ENCODE measurements around the gene NFKBIB.
"Not testable (repeated sequence)": the region's sequence is repeated elsewhere in the genome, so short reads cannot be mapped to it uniquely, and the experiment has no call there.

Gene NFKBIB

DNA sequence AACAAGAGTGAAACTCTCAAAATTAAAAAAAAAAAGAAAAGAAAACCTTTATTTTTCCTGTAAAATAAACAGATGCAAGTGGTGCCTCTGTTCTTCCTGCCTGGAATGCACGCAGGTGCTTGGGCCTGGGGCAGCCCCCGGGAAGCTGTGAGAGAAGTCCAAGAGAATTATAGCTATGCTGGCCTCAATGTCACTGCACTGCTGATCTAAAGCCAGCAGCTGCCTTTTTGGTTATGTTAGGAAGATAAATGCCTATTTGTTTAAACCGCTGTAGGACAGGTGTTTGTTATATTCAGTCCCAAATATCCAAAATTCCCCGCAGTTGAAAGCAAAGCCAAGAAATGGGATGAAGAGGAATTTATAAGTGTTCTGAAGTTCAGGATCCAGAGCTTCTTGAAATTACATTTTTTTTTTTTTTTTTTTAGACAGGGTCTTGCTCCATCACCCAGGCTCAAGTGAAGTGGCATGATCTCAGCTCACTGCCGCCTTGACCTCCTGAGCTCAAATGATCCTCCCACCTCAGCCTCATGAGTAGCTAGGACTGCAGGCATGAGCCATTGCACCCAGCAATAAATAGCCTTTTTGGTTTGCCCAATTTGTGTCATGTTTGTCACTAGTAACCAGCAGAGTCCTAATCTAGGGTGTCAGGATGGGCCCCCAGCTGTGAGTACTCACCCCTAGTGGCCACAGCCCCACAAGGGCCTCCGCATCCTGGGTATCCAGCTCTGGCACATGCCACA lies 23.9 kb upstream of the NFKBIB start:
- DNase-seq (ENCODE audit: low read depth, low spot score), result no peak

DNA sequence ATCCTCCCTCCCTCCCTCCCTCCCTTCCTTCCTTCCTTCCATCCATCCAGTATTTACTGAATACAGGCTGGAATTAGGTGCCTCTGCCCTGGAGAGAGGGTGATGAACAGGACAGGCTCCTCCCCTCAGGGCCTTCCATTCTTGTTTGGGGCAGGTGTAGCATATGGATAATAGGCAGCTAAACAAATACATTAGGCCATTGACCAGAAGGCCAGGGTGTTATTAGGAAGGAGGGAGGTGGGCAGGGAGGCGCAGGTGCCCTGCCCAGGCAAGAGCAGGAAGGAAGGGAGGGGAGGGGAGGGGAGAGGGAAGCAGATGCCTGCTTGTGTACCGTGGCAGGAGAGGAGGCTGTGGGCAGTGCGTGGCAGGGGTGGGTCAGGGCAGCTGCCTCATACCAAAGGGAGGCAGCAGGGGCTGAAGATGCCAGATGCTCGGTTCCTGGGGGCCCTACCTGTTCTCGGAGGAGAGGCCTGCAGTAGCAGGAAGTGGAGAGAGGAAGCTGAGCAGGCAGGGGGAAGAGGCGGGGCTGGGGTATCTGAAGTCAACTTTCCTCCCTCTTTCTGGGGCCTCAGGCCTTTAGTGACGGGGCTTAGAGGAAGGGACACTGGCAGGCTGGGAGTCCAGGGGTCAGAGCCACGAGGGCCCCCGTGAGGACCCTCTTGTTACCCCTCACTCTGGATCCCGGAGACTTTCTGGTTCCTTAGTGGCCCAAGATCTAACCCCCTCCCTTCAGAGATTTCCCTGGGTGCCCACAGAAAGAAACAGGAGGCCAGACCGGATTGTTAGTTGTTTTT lies 21.8 kb upstream of the NFKBIB start, which contains the start of gene RINL:
RINL (minus strand) TSS at position 495 of the 794 bp plus-strand sequence. CDS start 1,533 bp downstream, outside the sequence.
- no peak for DNase-seq (ENCODE audit: low read depth, low spot score)

DNA sequence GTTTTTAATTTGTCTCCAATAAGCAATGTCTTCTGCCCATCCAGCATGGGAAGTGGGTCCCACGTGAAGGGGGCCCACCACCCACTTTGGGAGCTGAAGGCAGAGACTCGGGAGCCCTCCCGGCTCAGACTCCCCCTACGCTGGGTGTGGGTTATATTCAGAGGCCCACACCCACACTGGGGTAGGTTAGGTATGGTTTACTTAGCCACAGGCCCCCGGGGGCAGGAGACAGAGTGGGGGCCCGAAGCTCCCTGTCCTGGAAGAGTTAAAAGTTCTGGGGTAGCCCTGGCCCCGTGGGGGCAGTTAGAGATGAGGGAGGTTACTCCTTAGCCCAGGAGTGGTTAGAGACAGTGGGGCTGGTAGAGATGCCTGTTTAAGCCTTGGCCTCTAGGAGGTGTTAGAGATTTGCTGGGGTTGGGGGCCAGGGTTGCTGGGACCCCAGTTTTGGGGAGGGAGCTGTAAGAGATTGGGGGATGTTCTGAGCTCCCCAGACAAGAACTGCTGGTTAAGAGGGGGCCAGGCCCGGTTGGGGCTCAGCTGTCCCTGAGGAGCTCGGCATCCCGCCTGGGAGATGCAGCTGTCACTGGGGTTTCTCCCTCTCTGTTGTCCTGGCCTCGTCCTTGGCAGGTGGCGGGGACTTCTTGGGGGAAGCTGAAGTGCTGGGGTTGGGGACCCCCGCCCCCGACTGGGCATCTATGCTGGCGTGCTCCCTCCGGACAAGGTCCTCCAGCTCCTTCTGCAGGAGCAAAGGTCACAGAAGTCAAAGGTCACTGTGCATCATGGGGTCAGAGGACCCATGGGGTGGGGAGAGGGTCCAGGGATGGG lies 21.0 kb upstream of the NFKBIB start:
- DNase-seq (ENCODE audit: low read depth, low spot score), result no peak

DNA sequence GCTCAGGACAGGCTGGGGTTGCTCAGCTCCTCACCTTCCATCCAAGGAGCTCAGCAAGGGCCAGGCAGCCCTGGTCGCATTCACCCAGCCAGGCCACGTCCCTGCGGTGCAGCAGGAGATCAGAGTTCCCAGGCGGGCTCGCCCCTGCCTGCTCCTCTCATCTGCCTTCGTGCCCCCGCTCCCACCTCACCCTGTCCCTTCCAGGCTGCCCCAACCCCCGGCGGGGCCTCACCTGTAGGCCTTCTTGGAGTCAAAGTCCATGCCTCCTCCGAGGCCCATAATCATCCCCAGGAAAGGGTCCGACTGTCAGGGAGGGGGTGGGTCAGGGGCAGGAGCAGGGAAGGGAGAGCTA lies 20.4 kb upstream of the NFKBIB start:
- no peak for DNase-seq (ENCODE audit: low read depth, low spot score)

DNA sequence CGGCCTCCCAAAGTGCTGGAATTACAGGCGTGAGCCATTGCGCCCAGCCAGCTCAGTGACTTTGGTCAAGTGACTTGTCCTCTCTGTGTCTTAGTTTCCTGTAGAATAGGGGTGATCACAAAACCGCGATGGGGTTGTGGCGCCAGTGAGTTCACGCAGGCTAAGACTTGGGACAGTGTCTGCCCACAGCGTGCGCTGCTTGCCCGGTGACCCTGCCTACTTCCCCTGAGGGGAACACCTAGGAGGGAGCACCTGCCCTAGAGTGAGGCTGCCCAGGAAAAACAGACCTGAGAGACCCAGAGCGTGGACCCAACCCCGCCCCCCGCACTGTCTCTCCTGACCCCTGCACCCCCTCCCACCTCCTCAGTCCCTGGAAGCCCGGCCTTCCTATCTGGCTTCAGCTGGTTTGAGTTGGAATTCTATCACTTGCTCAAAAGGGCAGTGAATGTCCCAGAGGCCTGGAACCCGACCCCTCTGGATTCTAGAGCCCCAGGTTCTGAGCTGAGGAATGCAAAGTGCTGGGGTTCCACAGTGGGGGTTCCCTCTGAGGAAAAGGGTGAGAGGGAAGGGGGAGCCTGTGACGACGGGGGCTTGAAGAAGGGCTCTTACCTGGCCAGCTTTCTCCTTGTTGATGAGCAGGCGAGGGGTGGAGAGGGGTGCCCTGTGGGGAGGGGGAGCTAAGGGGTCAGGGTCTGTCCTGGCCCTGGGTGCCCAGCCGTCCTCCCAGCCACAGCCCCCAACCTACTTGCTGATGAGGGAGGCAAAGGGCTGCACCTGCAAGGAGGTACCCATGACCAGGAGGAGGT lies 19.5 kb upstream of the NFKBIB start:
- no peak for DNase-seq (ENCODE audit: low read depth, low spot score)

DNA sequence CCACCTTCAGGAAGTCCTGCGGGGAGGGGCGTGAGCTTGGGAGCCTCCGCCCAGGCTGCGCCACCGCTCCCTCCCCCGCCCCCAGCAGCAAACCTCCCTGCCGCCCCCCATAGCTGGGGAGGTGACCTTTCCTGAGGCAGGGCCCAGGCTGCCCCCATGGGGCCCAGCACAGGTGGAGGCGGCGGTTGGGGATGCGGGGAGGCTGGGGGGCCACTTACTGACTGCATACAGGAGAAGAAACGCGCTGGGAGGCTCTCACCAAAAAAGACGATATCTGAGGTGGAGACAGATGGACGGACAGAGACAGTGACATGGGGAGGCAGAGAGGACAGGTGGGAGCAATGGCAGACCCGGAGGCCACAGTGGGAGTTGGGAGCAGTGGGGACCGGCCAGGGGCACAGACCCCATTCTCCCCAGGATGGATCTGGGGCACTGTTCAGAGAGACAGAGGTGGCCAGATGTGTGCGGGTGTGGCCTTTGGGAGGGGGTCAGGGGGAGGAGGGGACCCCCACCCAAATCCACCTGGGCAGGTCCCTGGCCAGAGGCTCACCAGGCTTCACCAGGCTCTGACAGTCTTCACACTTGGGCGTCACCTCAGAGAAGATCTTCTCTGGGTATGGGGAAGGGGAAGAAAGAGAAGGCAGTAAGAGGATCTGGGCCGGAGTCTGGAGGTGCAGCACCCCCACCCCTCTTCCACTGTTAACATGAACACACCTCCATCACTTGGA lies 18.7 kb upstream of the NFKBIB start:
- DNase-seq (ENCODE audit: low read depth, low spot score), result no peak

DNA sequence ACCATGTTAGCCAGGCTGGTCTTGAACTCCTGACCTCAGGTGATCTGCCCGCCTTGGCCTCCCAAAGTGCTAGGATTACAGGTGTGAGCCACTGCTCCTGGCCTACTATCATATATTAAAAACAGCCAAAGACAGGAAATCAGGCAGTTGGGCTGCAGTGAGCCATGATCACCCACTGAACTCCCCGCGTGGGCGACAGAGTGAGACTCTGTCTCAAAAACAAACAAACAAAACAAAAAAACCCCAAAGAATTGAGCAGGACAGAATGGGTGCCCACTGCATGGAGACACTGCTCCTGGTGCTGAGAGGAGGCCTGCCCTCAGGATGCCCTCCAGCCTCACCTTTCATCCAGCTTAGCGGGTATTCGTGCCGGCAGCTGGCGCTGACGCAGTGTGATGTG lies 16.5 kb upstream of the NFKBIB start:
- DNase-seq (ENCODE audit: low read depth, low spot score), result no peak

DNA sequence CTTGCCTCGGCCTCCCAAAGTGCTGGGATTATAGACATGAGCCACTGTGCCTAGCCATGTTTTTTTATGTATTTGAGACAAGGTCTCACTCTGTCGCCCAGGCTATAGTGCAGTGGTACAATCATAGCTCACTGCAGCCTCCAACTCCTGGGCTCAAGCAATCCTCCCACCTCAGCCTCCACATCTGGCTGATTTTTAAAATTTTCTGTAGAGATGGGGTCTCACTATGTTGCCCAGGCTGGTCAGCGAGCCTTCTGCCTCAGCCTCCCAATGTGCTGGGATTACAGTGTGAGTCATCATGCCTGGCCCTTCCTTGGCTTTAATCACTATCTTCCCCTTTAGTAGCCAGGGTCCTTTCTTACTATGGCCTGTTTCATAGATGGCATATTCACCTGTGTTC lies 15.1 kb upstream of the NFKBIB start:
- not testable (repeated sequence) for DNase-seq (ENCODE audit: low read depth, low spot score)

DNA sequence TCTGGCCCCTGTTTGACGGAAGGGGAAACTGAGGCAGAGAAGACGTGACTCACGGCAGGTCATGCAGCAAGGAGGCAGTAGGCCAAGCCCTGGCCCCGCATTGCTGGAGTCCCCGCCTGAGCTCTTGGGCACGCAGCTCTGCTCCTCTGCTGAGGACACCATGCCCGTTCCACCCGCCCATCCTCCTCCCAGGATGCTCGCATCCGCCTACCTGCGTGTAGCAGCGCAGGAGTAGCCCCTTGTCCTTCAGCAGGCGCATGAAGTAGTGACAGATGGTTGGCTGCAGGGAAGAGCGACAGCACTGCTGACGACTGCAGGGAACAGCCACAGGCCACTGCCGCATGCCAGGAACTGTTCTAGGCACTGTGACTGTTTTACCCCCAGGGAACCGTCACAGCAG lies 10.9 kb upstream of the NFKBIB start:
- DNase-seq (ENCODE audit: low read depth, low spot score), result no peak

DNA sequence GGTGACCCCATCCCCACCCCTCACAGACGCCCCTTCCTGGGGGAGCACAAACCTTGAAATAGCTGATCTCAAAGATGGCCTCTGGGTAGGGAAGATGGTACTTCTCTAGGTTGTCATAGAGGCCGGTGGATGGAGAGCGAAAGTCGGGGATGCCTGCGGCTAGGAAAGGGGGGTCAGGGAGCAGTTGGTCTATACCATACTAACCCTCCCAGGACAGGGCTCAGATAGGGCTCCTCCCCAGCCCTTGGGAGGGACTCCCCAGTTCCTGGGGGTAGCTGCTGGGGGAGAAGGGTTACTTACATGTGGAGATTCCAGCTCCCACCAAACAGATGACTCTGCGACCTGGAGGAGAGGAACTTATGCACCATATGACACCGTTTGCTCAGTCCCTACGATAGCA lies 10.0 kb upstream of the NFKBIB start:
- DNase-seq (ENCODE audit: low read depth, low spot score), result no peak

DNA sequence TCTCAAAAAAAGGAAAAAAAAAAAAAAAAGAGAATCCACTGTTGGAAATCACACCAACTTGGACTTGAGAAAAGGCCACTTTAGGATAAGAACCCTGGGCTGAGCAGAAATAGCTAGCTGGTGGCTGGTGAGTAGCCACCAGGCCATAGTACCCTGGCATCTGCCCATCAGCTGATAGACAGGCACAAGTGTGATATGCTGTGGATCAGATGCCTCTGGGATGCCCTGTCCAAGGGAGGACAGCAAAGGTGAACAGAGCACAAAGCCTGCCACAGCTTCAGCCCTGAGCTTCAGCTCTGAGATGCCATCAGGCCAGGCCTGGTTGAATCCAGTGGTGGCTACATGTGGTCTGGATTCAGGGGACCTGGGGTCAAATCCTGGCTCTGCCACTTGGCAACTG lies 9.1 kb upstream of the NFKBIB start:
- DNase-seq (ENCODE audit: low read depth, low spot score), result no peak

DNA sequence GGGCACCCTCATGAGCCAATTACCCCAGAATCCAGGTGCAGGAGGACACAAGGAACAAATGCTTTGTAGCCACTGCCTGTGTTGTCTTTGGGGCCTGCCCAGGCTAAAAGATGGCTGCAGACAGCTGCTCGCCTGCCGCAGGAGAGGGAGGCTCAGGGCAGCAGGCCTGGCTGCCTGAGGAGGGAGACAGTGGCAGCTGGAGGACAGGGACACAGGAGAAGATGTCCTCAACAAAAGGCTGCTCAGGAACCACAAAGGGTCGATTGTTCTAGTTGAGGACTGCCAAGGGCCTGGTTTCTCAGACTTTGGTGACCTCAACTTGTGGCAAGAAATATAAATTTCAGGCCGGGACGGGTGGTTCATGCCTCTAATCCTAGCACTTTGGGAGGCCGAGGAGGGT lies 8.0 kb upstream of the NFKBIB start:
- no peak for DNase-seq (ENCODE audit: low read depth, low spot score)

DNA sequence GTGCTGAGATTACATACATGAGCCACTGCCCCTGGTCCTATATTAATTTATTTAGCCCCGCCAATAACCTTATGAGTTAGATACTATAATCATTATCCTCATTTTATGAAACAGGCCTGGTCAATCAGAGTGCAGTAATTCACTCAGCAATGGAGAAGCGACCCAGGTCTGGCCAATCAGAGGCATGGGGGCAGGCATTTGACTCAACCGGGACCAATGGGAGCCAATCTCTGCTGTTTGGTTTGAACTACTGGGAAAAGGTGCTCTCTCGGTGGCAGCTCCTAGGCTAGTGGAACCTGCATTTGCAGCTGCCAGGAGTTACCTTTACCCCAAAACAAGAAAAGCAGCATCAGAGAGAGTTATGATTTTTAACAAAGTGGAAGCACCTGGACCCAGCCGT lies 6.9 kb upstream of the NFKBIB start:
- no peak for DNase-seq (ENCODE audit: low read depth, low spot score)

DNA sequence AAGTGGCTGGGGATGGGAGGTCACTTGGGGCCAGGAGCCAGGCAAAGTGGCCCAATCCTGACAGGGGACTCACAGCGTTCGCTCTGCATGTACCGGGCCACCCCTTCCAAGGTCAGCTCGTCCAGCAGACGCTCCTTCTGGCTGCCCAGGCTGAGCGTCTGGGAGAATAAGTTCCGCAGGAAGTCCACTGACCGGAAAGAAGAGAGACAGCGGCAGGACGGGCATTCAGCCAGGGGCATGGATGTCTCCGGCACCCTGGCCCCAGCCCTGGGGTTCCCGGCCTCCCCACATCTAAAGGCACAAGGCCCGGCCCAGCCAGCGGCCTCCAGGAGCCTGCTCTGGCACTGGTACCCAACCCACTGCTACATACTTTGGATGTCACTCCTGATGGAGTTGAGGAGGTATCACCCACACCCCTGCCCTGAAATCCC lies 6.4 kb upstream of the NFKBIB start:
- DNase-seq (ENCODE audit: low read depth, low spot score), result no peak

DNA sequence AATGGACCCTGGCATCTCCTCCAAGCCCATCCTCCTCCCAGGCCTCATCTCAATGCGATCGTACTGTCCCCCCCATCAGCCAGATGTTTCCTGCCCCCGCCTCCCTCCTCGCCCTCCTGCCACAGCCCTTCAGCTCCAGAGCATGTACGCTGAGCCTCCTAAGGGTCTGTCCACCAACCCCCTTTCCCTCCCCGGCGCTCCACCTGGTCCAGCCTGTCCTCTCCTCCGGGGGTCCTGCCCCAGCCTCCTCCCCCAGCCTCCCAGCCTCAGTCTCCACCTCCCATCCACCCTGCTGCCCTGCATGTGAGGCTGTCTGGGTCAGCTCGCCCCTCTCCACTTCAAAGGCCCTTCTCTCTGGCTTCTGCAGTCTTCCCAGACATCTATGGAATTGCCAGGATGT lies 4.8 kb upstream of the NFKBIB start:
- DNase-seq (ENCODE audit: low read depth, low spot score), result no peak

DNA sequence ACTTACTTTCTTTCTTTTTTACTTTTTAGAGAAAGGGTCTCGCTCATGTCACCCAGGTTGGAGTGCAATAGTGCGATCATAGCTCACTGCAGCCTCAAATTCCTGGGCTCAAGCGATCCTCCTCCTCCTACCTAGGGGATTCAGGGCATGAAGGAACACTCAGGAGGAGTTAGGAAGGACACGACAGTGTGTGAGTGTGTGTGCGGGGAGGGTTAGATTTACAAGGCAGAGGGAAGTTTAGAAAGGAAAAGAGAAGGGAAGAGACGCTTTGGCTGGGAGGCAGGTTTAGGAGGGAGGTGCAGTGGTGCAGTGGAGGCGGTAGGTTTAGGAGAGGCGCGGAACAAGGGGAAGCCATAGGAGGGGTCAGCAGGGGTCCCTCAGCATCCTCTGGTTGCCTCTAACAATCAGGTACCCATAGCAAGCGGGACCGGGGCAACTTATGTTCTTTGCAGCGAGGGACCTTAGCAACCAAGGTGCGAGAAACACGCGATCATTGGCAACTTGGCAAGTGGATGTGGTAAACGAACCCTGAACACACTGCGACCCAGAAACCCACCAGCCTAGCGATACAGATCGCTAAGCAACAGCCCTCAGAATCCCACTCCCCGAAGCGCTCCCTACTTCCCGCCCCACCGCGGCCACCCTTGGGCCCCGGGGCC lies 852 bp upstream of the NFKBIB start:
- DNase-seq (ENCODE audit: low read depth, low spot score), result no peak

DNA sequence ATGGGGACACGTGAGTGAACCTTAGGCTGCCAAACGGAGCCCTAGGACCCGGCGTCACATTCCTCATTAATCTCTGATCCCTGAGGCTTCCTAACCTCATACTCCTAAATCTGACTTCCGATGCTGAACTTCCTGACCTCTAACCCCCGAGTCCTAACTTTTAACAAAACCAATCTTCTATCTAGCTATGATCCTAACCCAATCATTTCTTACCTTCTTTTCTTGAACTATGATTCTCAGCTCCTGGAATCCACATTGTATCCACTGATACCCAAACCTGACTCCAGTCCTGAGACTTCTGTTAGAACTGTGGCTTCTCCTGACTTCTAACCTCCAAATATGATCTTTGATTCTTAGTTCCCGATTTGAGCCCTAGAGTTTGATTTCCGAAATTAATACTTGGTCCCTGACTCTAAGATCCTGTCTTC lies 447 bp downstream of the NFKBIB start:
- DNase-seq (ENCODE audit: low read depth, low spot score), result no peak

DNA sequence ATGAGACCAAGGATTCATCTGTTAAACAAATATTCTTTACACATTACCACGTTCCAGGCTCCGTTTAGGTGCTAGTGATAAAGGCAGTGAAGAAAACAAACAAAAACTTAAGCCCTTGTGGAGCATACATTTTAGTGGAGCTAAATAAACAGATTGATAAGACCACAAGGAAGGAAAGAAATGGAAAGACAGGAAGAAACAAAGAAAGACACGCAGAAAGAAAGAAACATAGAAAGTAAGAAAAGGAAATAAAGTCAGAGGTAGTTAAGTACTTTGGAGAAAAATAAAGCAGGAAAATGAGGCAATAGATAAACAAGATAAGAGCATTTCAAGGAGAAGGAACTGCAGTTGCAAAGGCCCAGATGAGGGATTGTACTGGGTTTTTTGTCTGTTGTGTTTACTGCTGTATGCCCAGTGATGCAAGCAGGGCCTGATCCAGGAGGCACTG lies 998 bp downstream of the NFKBIB start:
- DNase-seq (ENCODE audit: low read depth, low spot score), result no peak

DNA sequence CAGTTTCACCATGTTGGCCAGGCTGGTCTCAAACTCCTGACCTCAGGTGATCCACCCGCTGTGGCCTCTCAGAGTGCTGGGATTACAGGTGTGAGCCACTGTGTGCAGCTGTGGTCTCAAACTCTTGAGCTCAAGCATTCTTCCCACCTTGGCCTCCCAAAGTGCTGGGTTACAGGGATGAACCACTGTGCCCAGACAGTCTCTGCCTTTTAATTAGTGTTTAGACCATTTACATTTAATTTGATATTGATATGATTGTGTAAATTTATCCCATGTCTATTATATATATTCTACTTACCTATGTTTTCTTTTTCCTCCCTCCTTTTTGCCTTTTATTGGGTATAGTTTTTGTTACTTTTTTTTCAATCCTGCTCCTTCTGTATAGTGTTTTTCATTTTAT lies 1.9 kb downstream of the NFKBIB start:
- DNase-seq (ENCODE audit: low read depth, low spot score), result no peak
